Measurements from ENCODE around the gene BEST2.

The BEST2 gene

GRCh38 chr19:12789904-12790619, 38.5 kb downstream of the BEST2 start:
- peaks cover 53% of the 10 kb centered on the region for H3K4me1 ChIP-seq (ENCODE audit: insufficient read depth, low read length, severe bottlenecking)
- no peak overlapping the region for H2AFZ ChIP-seq (ENCODE audit: low read length)
- TF ChIP-seq, protein P1, sequence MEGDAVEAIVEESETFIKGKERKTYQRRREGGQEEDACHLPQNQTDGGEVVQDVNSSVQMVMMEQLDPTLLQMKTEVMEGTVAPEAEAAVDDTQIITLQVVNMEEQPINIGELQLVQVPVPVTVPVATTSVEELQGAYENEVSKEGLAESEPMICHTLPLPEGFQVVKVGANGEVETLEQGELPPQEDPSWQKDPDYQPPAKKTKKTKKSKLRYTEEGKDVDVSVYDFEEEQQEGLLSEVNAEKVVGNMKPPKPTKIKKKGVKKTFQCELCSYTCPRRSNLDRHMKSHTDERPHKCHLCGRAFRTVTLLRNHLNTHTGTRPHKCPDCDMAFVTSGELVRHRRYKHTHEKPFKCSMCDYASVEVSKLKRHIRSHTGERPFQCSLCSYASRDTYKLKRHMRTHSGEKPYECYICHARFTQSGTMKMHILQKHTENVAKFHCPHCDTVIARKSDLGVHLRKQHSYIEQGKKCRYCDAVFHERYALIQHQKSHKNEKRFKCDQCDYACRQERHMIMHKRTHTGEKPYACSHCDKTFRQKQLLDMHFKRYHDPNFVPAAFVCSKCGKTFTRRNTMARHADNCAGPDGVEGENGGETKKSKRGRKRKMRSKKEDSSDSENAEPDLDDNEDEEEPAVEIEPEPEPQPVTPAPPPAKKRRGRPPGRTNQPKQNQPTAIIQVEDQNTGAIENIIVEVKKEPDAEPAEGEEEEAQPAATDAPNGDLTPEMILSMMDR (IDR thresholded peaks at IDR 0.05; ENCODE audit: low read length) = no peak
- no peak for TF ChIP-seq EZH2 (IDR thresholded peaks at IDR 0.05; ENCODE audit: borderline replicate concordance, low read length)
- no peaks in the 10 kb centered on the region for H3F3A ChIP-seq (ENCODE audit: insufficient read depth, low read length)
- H3K27ac ChIP-seq (ENCODE audit: low read depth, low read length, poor library complexity, severe bottlenecking) = peak overlapping the region; percentile 58
- H4K20me1 ChIP-seq (ENCODE audit: insufficient read depth, low read length) = no peaks in the 10 kb centered on the region
- peak overlapping the region; percentile 76 for H3K4me3 ChIP-seq (ENCODE audit: low read depth, low read length, poor library complexity, severe bottlenecking)
- no peaks in the 10 kb centered on the region for H3K9me2 ChIP-seq (ENCODE audit: low read depth, low read length)
- peak overlapping the region; percentile 77 for H3K4me2 ChIP-seq (ENCODE audit: low read length)
- no peaks in the 10 kb centered on the region for H3K36me3 ChIP-seq (ENCODE audit: insufficient read depth, low read length)
- peak overlapping the region; percentile 58 for H3K9ac ChIP-seq (ENCODE audit: low read length)
- H3K79me2 ChIP-seq (ENCODE audit: insufficient read depth, low read length) = no peaks in the 10 kb centered on the region
- no peaks in the 10 kb centered on the region for H3K9me3 ChIP-seq (ENCODE audit: low read length)
- H3K27me3 ChIP-seq (ENCODE audit: insufficient read depth, low read length) = no peaks in the 10 kb centered on the region

DNA sequence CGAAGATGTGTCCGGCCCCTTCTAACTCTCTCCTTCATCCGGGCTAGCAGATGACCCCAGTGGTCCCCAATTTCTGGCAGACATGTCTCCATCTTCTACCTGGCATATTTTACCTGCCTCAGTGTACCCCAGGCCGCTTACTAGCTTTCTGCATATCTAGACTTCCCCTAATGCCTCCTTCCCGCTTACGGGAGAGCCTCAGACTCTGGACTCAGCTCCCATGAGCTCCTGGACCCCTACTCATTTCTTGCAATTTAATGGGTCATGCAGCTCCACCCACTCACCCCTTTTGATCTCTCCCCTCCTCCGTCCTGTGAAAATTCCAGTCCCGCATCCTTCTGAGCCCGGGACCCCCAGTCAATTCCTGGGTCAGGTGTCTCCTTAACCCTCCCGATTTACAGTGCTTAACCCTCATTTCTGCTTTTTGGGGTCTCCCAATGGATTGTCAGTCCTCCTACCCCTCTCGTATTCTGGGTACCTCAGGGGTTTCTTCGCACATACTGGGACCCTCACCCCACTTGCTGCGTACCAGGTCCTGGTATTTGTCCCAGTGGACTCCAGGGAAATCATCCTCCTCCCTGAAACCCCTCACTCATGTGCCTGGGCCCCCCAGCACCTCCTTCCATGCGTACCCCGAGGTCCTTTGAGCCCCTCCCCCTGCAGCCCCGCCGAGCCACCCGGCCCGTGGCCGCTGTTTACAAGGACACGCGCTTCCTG, 39.2 kb downstream of the BEST2 start:
- TF ChIP-seq EZH2 (IDR thresholded peaks at IDR 0.05; ENCODE audit: borderline replicate concordance, low read length) = no peak
- TF ChIP-seq, protein P1 (IDR thresholded peaks at IDR 0.05; ENCODE audit: low read length) = no peak
- peak overlapping the region; percentile 58 for H3K27ac ChIP-seq (ENCODE audit: low read depth, low read length, poor library complexity, severe bottlenecking)
- peak overlapping the region; percentile 58 for H3K9ac ChIP-seq (ENCODE audit: low read length)
- no peaks in the 10 kb centered on the region for H3K36me3 ChIP-seq (ENCODE audit: insufficient read depth, low read length)
- H3K4me1 ChIP-seq (ENCODE audit: insufficient read depth, low read length, severe bottlenecking) = peaks cover 47% of the 10 kb centered on the region
- H3K4me3 ChIP-seq (ENCODE audit: low read depth, low read length, poor library complexity, severe bottlenecking) = peak overlapping the region; percentile 76
- H3K79me2 ChIP-seq (ENCODE audit: insufficient read depth, low read length) = no peaks in the 10 kb centered on the region
- peak overlapping the region; percentile 77 for H3K4me2 ChIP-seq (ENCODE audit: low read length)
- no peaks in the 10 kb centered on the region for H3K9me2 ChIP-seq (ENCODE audit: low read depth, low read length)
- no peaks in the 10 kb centered on the region for H3K9me3 ChIP-seq (ENCODE audit: low read length)
- H3F3A ChIP-seq (ENCODE audit: insufficient read depth, low read length) = no peaks in the 10 kb centered on the region
- H3K27me3 ChIP-seq (ENCODE audit: insufficient read depth, low read length) = no peaks in the 10 kb centered on the region
- H4K20me1 ChIP-seq (ENCODE audit: insufficient read depth, low read length) = no peaks in the 10 kb centered on the region
- no peak overlapping the region for H2AFZ ChIP-seq (ENCODE audit: low read length)

GRCh38 chr19:12791345-12792050, 39.9 kb downstream of the BEST2 start, which contains the start of gene JUNB:
JUNB (plus strand) TSS chr19:12791486; CDS start chr19:12791772, 286 bp downstream.
- no peaks in the 10 kb centered on the region for H3K9me3 ChIP-seq (ENCODE audit: low read length)
- H3K4me2 ChIP-seq (ENCODE audit: low read length) = peak within 1 kb of the TSS; percentile 77
- H3K79me2 ChIP-seq (ENCODE audit: insufficient read depth, low read length) = no peaks in the 10 kb centered on the region
- no peak within 1 kb of the TSS for H2AFZ ChIP-seq (ENCODE audit: low read length)
- H3K9ac ChIP-seq (ENCODE audit: low read length) = peak within 1 kb of the TSS; percentile 77
- TF ChIP-seq EZH2 (IDR thresholded peaks at IDR 0.05; ENCODE audit: borderline replicate concordance, low read length) = no peak
- TF ChIP-seq, protein P1 (IDR thresholded peaks at IDR 0.05; ENCODE audit: low read length) = no peak
- peak within 1 kb of the TSS; percentile 76 for H3K4me3 ChIP-seq (ENCODE audit: low read depth, low read length, poor library complexity, severe bottlenecking)
- H3K36me3 ChIP-seq (ENCODE audit: insufficient read depth, low read length) = no peaks in the 10 kb centered on the region
- peaks cover 47% of the 10 kb centered on the region for H3K4me1 ChIP-seq (ENCODE audit: insufficient read depth, low read length, severe bottlenecking)
- H3K9me2 ChIP-seq (ENCODE audit: low read depth, low read length) = no peaks in the 10 kb centered on the region
- H4K20me1 ChIP-seq (ENCODE audit: insufficient read depth, low read length) = no peaks in the 10 kb centered on the region
- no peaks in the 10 kb centered on the region for H3K27me3 ChIP-seq (ENCODE audit: insufficient read depth, low read length)
- H3K27ac ChIP-seq (ENCODE audit: low read depth, low read length, poor library complexity, severe bottlenecking) = peak within 1 kb of the TSS; percentile 87
- no peaks in the 10 kb centered on the region for H3F3A ChIP-seq (ENCODE audit: insufficient read depth, low read length)

All from OCI-LY1 (cell line).